Non-pigmented ciliary epithelial cell (primary cell): ENCODE results near the gene TENM4.
"Not testable (repeated sequence)": the region's sequence is repeated elsewhere in the genome, so short reads cannot be mapped to it uniquely, and the experiment has no call there.

Source experiments
- DNase-seq: peaks from one replicate; pipeline ENCODE4 v3.0.0-alpha.2; 2010; ENCODE audit warnings: low read depth

TENM4 gene

GRCh38 chr11:78642979-78643675 lies 797.7 kb downstream of the TENM4 start:
- DNase-seq: no peak

GRCh38 chr11:78641541-78641940 lies 799.3 kb downstream of the TENM4 start:
- no peak for DNase-seq

- DNase-seq: no peak
These were observed 802.0 kb downstream of the TENM4 start for GRCh38 chr11:78638704-78639380.

GRCh38 chr11:78637527-78637926 lies 803.3 kb downstream of the TENM4 start:
- not testable (repeated sequence) for DNase-seq

GRCh38 chr11:78635814-78636506 lies 804.9 kb downstream of the TENM4 start:
- no peak for DNase-seq

- no peak for DNase-seq
These were observed 807.1 kb downstream of the TENM4 start for GRCh38 chr11:78633516-78634310.

GRCh38 chr11:78630561-78631303 lies 810.1 kb downstream of the TENM4 start:
- no peak for DNase-seq

- no peak for DNase-seq
These were observed 810.7 kb downstream of the TENM4 start for GRCh38 chr11:78630155-78630554.

- DNase-seq: no peak
These were observed 818.2 kb downstream of the TENM4 start for GRCh38 chr11:78622666-78623065.

GRCh38 chr11:78620159-78620558 lies 820.7 kb downstream of the TENM4 start:
- DNase-seq: no peak

- no peak for DNase-seq
These were observed 825.1 kb downstream of the TENM4 start for GRCh38 chr11:78615724-78616123.

GRCh38 chr11:78613378-78613813 lies 827.4 kb downstream of the TENM4 start:
- DNase-seq: no peak

- no peak for DNase-seq
These were observed 828.0 kb downstream of the TENM4 start for GRCh38 chr11:78612721-78613377.

- not testable (repeated sequence) for DNase-seq
These were observed 831.5 kb downstream of the TENM4 start for GRCh38 chr11:78609321-78609720.

GRCh38 chr11:78607696-78608095 lies 833.1 kb downstream of the TENM4 start:
- no peak for DNase-seq

GRCh38 chr11:78606667-78607066 lies 834.2 kb downstream of the TENM4 start:
- DNase-seq: no peak

GRCh38 chr11:78605296-78605695 lies 835.5 kb downstream of the TENM4 start:
- no peak for DNase-seq

- no peak for DNase-seq
These were observed 837.0 kb downstream of the TENM4 start for GRCh38 chr11:78603792-78604191.
